OCI-LY7 (cell line): Measurements from ENCODE around the gene GGN. TPM values are rescaled to one million over a fixed set of nuclear protein-coding genes. Genes with fewer than 3 reads are reported as not detected.

Experiments
- BruUV-seq: library from RNA; stranded (reverse); fragments of 400-500 nt; replicated peaks from 2 replicates; lab custom pipeline; 2021; lab: Mats Ljungman, UMichigan
- CTCF ChIA-PET: fragments of 300-600 bp; sonication (Branson Sonifier 250); formaldehyde crosslinking; loops from one replicate; lab custom pipeline; 2022; ENCODE audit warnings: antibody characterized with exemption; ENCODE audit not compliant: unreplicated experiment; lab: Charles Lee
- POLR2A ChIA-PET: fragments of 300-600 bp; sonication (Branson Sonifier 250); formaldehyde crosslinking; loops from one replicate; lab custom pipeline; 2022; ENCODE audit warnings: antibody characterized with exemption; lab: Charles Lee
- DNase-seq: peaks from one replicate; pipeline ENCODE4 v3.0.0-alpha.2; 2015; ENCODE audit warnings: low spot score
- H2AFZ ChIP-seq: fragments of 200-600 bp; sonication (generic), shearing (Covaris generic); 2 replicates; pipeline ENCODE4 v1.6.1; 2014; ENCODE audit warnings: mild to moderate bottlenecking, antibody characterized with exemption, low read length, moderate library complexity
- H3K27ac ChIP-seq: fragments of 200-600 bp; sonication (generic); 2 replicates; pipeline ENCODE4 v1.5.1; 2014; ENCODE audit warnings: mixed run types, low read depth, mild to moderate bottlenecking, moderate library complexity, low read length, inconsistent platforms; ENCODE audit not compliant: poor library complexity, severe bottlenecking
- H3K36me3 ChIP-seq: fragments of 200-600 bp; sonication (generic); 2 replicates; pipeline ENCODE4 v1.6.1; 2014; ENCODE audit warnings: mild to moderate bottlenecking, antibody characterized with exemption, low read length, moderate library complexity, mixed read lengths; ENCODE audit not compliant: insufficient read depth
- H3K4me1 ChIP-seq: fragments of 200-600 bp; sonication (generic); 2 replicates; pipeline ENCODE4 v1.5.1; 2014; ENCODE audit warnings: mild to moderate bottlenecking, low read length; ENCODE audit not compliant: insufficient read depth, poor library complexity, severe bottlenecking
- H3K4me2 ChIP-seq: fragments of 200-600 bp; sonication (generic); 2 replicates; pipeline ENCODE4 v1.6.1; 2014; ENCODE audit warnings: mild to moderate bottlenecking, low read length
- H3K4me3 ChIP-seq: fragments of 200-600 bp; sonication (generic); 2 replicates; pipeline ENCODE4 v1.5.1; 2014; ENCODE audit warnings: mild to moderate bottlenecking, low read depth, low read length; ENCODE audit not compliant: poor library complexity, severe bottlenecking
- H3K79me2 ChIP-seq: fragments of 200-600 bp; sonication (generic); 2 replicates; pipeline ENCODE4 v1.6.1; 2016; ENCODE audit warnings: low read depth, mild to moderate bottlenecking, low read length, moderate library complexity, mixed read lengths; ENCODE audit not compliant: insufficient read depth
- H3K9me2 ChIP-seq: fragments of 200-600 bp; sonication (generic); 2 replicates; pipeline ENCODE4 v1.6.1; 2016; ENCODE audit warnings: mild to moderate bottlenecking, low read length, mixed read lengths; ENCODE audit not compliant: insufficient read depth
- H3K9me3 ChIP-seq: fragments of 200-600 bp; sonication (generic); 2 replicates; pipeline ENCODE4 v1.6.1; 2014; ENCODE audit warnings: mild to moderate bottlenecking, mixed run types, low read length, mixed read lengths
- H4K20me1 ChIP-seq: fragments of 200-600 bp; sonication (generic); 2 replicates; pipeline ENCODE4 v1.6.1; 2014; ENCODE audit warnings: mild to moderate bottlenecking, antibody characterized with exemption, low read length, moderate library complexity, mixed read lengths; ENCODE audit not compliant: insufficient read depth
- EZH2phosphoT487 ChIP-seq: fragments of 200-600 bp; sonication (generic); IDR thresholded peaks from 2 replicates; pipeline ENCODE4 v1.6.1; 2018; ENCODE audit warnings: low read depth, borderline replicate concordance, mild to moderate bottlenecking, mixed run types, antibody characterized with exemption, low read length, moderate library complexity, mixed read lengths
- intact Hi-C: fragments of 100-400 bp; cut with micrococcal nuclease; formaldehyde crosslinking; loops from one replicate; pipeline ENCODE4 v1.10.0; 2022; ENCODE audit not compliant: unreplicated experiment
- total RNA-seq, 2 experiments: library from RNA; depleted of rRNA in 1 of 2; stranded (reverse); fragments of >200 nt in 1 of 2; shearing (Covaris generic) in 1 of 2; gene quantifications; 2 replicates each; pipeline ENCODE4 v1.2.3, GENCODE V29; 2014 to 2022
- TF ChIP-seq, protein P1 (sequence below): fragments of 200-600 bp; sonication (generic); conservative IDR thresholded peaks from 2 replicates; pipeline ENCODE4 v1.5.1; 2014; ENCODE audit warnings: mild to moderate bottlenecking, antibody characterized with exemption, low read length, moderate library complexity, mixed read lengths

GGN gene
- total RNA-seq, 2 experiments from 2014 or later, result not detected

DNA sequence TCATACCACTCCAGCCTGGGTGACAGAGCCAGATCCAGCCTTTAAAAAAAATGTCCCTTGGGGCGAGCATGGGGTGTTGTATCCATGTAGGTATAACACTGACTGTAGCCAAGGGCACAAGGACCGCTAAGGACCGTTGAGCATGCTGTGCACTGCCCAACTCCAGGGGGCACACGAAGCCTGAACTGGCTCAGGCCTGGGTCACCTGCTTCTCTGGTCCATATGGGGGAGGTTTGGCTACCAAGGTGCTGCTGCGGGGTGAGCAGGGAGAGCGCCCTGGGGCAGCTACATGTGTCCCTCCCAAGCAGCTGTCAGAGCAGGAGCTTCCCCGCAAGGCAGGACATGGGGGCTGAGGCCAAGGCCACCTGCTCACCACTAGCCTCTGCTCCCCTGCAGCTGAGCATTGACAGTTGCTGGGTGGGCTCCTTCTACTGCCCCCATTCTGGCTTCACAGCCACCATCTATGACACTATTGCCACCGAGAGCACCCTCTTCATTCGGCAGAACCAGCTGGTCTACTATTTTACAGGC lies 35.9 kb downstream of the GGN start:
- no TSS peak for BruUV-seq
- CTCF ChIA-PET, result no interaction called here
- no peaks in the 10 kb centered on the region for H3K9me3 ChIP-seq

DNA sequence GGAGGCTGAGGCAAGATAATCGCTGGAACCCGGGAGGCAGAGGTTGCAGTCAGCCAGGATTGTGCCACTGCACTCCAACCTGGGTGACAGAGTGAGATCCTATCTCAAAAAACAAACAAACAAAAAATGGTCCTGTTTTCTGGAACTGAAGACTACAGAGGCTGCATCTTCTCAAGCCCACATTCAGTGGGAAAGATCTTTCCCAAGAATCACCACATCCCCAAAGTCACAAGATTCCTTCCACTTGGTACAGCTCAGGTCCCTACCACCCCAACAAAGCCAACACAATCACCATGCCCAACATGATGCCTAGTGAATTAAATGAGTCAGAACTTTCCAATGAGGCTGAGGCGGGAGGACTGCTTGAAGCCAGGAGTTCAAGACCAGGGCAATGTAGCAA lies 37.0 kb downstream of the GGN start:
- H3K4me2 ChIP-seq, result no peak overlapping the region
- intact Hi-C loops, result no loop called here
- POLR2A ChIA-PET, result no interaction called here
- no peaks in the 10 kb centered on the region for H4K20me1 ChIP-seq
- no peaks in the 10 kb centered on the region for H3K36me3 ChIP-seq
- no peak overlapping the region for H3K27ac ChIP-seq
- no TSS peak for BruUV-seq
- TF ChIP-seq, protein P1, sequence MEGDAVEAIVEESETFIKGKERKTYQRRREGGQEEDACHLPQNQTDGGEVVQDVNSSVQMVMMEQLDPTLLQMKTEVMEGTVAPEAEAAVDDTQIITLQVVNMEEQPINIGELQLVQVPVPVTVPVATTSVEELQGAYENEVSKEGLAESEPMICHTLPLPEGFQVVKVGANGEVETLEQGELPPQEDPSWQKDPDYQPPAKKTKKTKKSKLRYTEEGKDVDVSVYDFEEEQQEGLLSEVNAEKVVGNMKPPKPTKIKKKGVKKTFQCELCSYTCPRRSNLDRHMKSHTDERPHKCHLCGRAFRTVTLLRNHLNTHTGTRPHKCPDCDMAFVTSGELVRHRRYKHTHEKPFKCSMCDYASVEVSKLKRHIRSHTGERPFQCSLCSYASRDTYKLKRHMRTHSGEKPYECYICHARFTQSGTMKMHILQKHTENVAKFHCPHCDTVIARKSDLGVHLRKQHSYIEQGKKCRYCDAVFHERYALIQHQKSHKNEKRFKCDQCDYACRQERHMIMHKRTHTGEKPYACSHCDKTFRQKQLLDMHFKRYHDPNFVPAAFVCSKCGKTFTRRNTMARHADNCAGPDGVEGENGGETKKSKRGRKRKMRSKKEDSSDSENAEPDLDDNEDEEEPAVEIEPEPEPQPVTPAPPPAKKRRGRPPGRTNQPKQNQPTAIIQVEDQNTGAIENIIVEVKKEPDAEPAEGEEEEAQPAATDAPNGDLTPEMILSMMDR, result no peak
- TF ChIP-seq EZH2phosphoT487, result no peak
- DNase-seq, result no peak
- no peaks in the 10 kb centered on the region for H3K4me1 ChIP-seq
- no peak overlapping the region for H3K4me3 ChIP-seq
- no peaks in the 10 kb centered on the region for H3K79me2 ChIP-seq
- H2AFZ ChIP-seq, result no peak overlapping the region
- no peaks in the 10 kb centered on the region for H3K9me2 ChIP-seq
- CTCF ChIA-PET, result no interaction called here
- no peaks in the 10 kb centered on the region for H3K9me3 ChIP-seq

More for the DNA sequence above, 35.9 kb downstream of the GGN start:
- TF ChIP-seq, protein P1, result no peak
- no peak for TF ChIP-seq EZH2phosphoT487
- no peak for DNase-seq
- Histone ChIP-seq H4K20me1 (no peaks in the 10 kb centered on the region), H3K4me2 (no peak overlapping the region), H3K4me1 (no peaks in the 10 kb centered on the region), H3K79me2 (no peaks in the 10 kb centered on the region), H3K36me3 (no peaks in the 10 kb centered on the region), H3K9me2 (no peaks in the 10 kb centered on the region), H3K27ac (no peak overlapping the region), H3K4me3 (no peak overlapping the region), H2AFZ (no peak overlapping the region)
- intact Hi-C loops, result no loop called here
- POLR2A ChIA-PET, result no interaction called here

DNA sequence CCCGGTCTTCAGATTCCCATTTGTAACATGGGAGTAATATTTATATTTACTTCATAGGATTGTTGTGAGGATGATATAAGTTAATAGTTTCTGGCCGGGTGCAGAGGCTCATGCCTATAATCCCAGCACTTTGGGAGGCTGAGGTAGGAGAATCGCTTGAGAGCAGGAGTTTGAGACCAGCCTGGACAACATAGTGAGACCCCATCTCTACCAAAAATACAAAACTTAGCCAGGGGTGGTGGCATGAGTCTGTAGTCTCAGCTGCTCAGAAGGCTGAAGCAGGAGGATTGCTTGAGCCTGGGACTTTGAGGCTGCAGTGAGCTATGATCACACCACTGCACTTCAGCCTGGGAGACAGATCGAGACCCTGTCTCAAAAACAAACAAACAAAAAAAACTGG lies 41.0 kb downstream of the GGN start:
- ChIA-PET POLR2A (interaction anchor here (1.6 kb wide), 1 partner anchor 11 kb away, joined by 3 read pairs; the partner anchor contains the start of gene CATSPERG), CTCF (no interaction called here)
- intact Hi-C loops, result no loop called here

More for the DNA sequence above, 41.0 kb downstream of the GGN start:
- no peaks in the 10 kb centered on the region for H4K20me1 ChIP-seq
- H3K4me1 ChIP-seq, result no peaks in the 10 kb centered on the region
- no peak for DNase-seq
- H3K79me2 ChIP-seq, result no peaks in the 10 kb centered on the region
- no peak overlapping the region for H3K4me2 ChIP-seq
- no peaks in the 10 kb centered on the region for H3K9me3 ChIP-seq
- no peak overlapping the region for H3K27ac ChIP-seq
- H3K4me3 ChIP-seq, result no peak overlapping the region
- H2AFZ ChIP-seq, result no peak overlapping the region
- H3K36me3 ChIP-seq, result no peaks in the 10 kb centered on the region
- BruUV-seq, result no TSS peak
- no peak for TF ChIP-seq EZH2phosphoT487
- TF ChIP-seq, protein P1, result no peak
- no peaks in the 10 kb centered on the region for H3K9me2 ChIP-seq
